Erythroblast (primary cell): ENCODE data around the gene SRCIN1.

Experiments
- GATA1 ChIP-seq: IDR thresholded peaks from 2 replicates; pipeline ENCODE4 v1.6.1; 2011; ENCODE audit warnings: low read depth, mild to moderate bottlenecking, control low read depth, low read length, moderate library complexity
- POLR2A ChIP-seq: IDR thresholded peaks from 2 replicates; pipeline ENCODE4 v1.6.1; 2011; ENCODE audit warnings: mild to moderate bottlenecking, low read length

- TF ChIP-seq POLR2A, result no peak
- TF ChIP-seq GATA1, result no peak
Measured at GRCh38 chr17:38592487-38592886, 13.3 kb downstream of the SRCIN1 start.
